GM12878 (cell line): Measurements from ENCODE around the gene SYNDIG1. TPM values are rescaled to one million over a fixed set of nuclear protein-coding genes. Genes with fewer than 3 reads are reported as not detected.

ENCODE experiments used
- ATAC-seq: fragments of 200-7000 bp; cut with Tn5 transposase; 3 replicates; pipeline ENCODE4 v1.9.1; 2020; ENCODE audit warnings: mild to moderate bottlenecking, moderate library complexity
- BruUV-seq: library from RNA; stranded (reverse); fragments of 400-500 nt; replicated peaks from 2 replicates; lab custom pipeline; 2021; lab: Mats Ljungman, UMichigan
- CTCF ChIA-PET: fragments of 300-600 bp; sonication (Branson Sonifier 250); formaldehyde crosslinking; extraction: SDS; loops from one replicate; lab custom pipeline; 2021; ENCODE audit warnings: inconsistent platforms; lab: Yijun Ruan, JAX
- POLR2A ChIA-PET: fragments of 350-600 bp; formaldehyde crosslinking; extraction: SDS; loops from one replicate; lab custom pipeline; 2021; ENCODE audit warnings: inconsistent platforms; lab: Charles Lee
- RAD21 ChIA-PET: fragments of 300-600 bp; sonication (Branson Sonifier 250); formaldehyde crosslinking; loops from one replicate; lab custom pipeline; 2023; ENCODE audit warnings: antibody characterized with exemption; ENCODE audit not compliant: unreplicated experiment; lab: Charles Lee
- SMC1A ChIA-PET: fragments of 300-600 bp; sonication (Branson Sonifier 250); formaldehyde crosslinking; loops from one replicate; lab custom pipeline; 2023; ENCODE audit not compliant: unreplicated experiment, uncharacterized antibody; lab: Charles Lee
- DNase-seq: peaks from one replicate; pipeline ENCODE4 v3.0.0-alpha.2; 2011; ENCODE audit warnings: low read depth, low spot score
- FAIRE-seq: peaks from 3 replicates; lab custom pipeline; 2011; peaks lifted over from hg19 to GRCh38; lab: Jason Lieb, UNC
- H2AFZ ChIP-seq: 2 replicates; pipeline ENCODE4 v1.6.0; 2011; ENCODE audit warnings: low read depth, low read length, control low read depth; ENCODE audit not compliant: control insufficient read depth
- H3K27ac ChIP-seq: 2 replicates; pipeline ENCODE4 v1.5.1; 2011; ENCODE audit warnings: control low read depth; ENCODE audit not compliant: control insufficient read depth, insufficient read depth
- H3K27me3 ChIP-seq, 2 experiments: replicated peaks in 1 of 2; 2 replicates each; pipeline versions ENCODE4 v1.6.0 to v1.6.1; 2011; ENCODE audit warnings: low read length in 1 of 2; ENCODE audit not compliant: control insufficient read depth in 2 of 2, insufficient read depth in 2 of 2
- H3K36me3 ChIP-seq, 2 experiments: 2 replicates each; pipeline ENCODE4 v1.5.1; 2011; ENCODE audit warnings: low read length in 1 of 2; ENCODE audit not compliant: control insufficient read depth in 2 of 2, insufficient read depth in 2 of 2
- H3K4me1 ChIP-seq: 2 replicates; pipeline ENCODE4 v1.6.1; 2011; ENCODE audit warnings: mild to moderate bottlenecking, low read length, moderate library complexity, mixed read lengths; ENCODE audit not compliant: control insufficient read depth, insufficient read depth
- H3K4me2 ChIP-seq: 2 replicates; pipeline ENCODE4 v1.6.0; 2011; ENCODE audit warnings: control low read depth; ENCODE audit not compliant: control insufficient read depth, insufficient read depth
- H3K4me3 ChIP-seq: fragments of 200-600 bp; sonication (generic); 2 replicates; pipeline ENCODE4 v1.5.1; 2016
- H3K79me2 ChIP-seq: 2 replicates; pipeline ENCODE4 v1.6.0; 2011; ENCODE audit warnings: low read length; ENCODE audit not compliant: control insufficient read depth, insufficient read depth
- H3K9ac ChIP-seq: 2 replicates; pipeline ENCODE4 v1.8.0; 2011; ENCODE audit warnings: low read length, control low read depth, mixed read lengths; ENCODE audit not compliant: control insufficient read depth, insufficient read depth
- H3K9me3 ChIP-seq: replicated peaks from 3 replicates; pipeline ENCODE4 v1.5.1; 2011; ENCODE audit warnings: mild to moderate bottlenecking, low read length; ENCODE audit not compliant: control insufficient read depth, insufficient read depth
- H4K20me1 ChIP-seq: 2 replicates; pipeline ENCODE4 v1.6.0; 2011; ENCODE audit not compliant: control insufficient read depth, insufficient read depth
- CTCF ChIP-seq, 3 experiments: IDR thresholded peaks in 2 of 3; conservative IDR thresholded peaks in 1 of 3; 2 replicates each; pipeline ENCODE4 v1.5.1; 2011; ENCODE audit warnings: low read depth in 3 of 3, low read length in 3 of 3, mild to moderate bottlenecking in 3 of 3, control low read depth in 2 of 3, moderate library complexity in 2 of 3, inconsistent platforms in 1 of 3, mixed read lengths in 1 of 3; ENCODE audit not compliant: control insufficient read depth in 2 of 3, insufficient read depth in 1 of 3; ENCODE audit errors: extremely low read depth in 1 of 3
- CUX1 ChIP-seq: IDR thresholded peaks from 2 replicates; pipeline ENCODE4 v1.6.1; 2012; ENCODE audit warnings: improper control_type of control experiment, low read depth, low read length; ENCODE audit not compliant: insufficient replicate concordance
- DPF2 ChIP-seq: fragments of 450-650 bp; IDR thresholded peaks from 2 replicates; pipeline ENCODE4 v1.6.1; 2017; ENCODE audit warnings: mild to moderate bottlenecking
- EGR1 ChIP-seq, 2 experiments: IDR thresholded peaks; 1 replicate in 1 of 2; 2 replicates in 1 of 2; pipeline ENCODE4 v1.6.1; 2011 to 2012; ENCODE audit warnings: low read depth in 2 of 2, low read length in 2 of 2, borderline replicate concordance in 1 of 2, mild to moderate bottlenecking in 1 of 2, moderate library complexity in 1 of 2
- KAT2A ChIP-seq: conservative IDR thresholded peaks from 2 replicates; pipeline ENCODE4 v1.6.1; 2011; ENCODE audit warnings: low read depth, low read length; ENCODE audit not compliant: control insufficient read depth
- MTA2 ChIP-seq: fragments of 450-650 bp; IDR thresholded peaks from 2 replicates; pipeline ENCODE4 v1.6.1; 2016; ENCODE audit warnings: low read depth, mild to moderate bottlenecking, moderate library complexity
- SIX5 ChIP-seq: IDR thresholded peaks from 2 replicates; pipeline ENCODE4 v1.6.1; 2011; ENCODE audit warnings: mild to moderate bottlenecking, low read depth, low read length, moderate library complexity; ENCODE audit not compliant: severe bottlenecking
- WRNIP1 ChIP-seq: IDR thresholded peaks from 2 replicates; pipeline ENCODE4 v1.6.1; 2011; ENCODE audit warnings: low read depth, low read length, improper control_type of control experiment, borderline replicate concordance
- ZBTB40 ChIP-seq: fragments of 450-650 bp; IDR thresholded peaks from 2 replicates; pipeline ENCODE4 v1.6.1; 2016; ENCODE audit warnings: mild to moderate bottlenecking, moderate library complexity, borderline replicate concordance
- WGBS: methylation state at CpG from one replicate; pipeline ENCODE4 v1.1.6; 2016; ENCODE audit warnings: low lambda C conversion rate; ENCODE audit not compliant: insufficient replicate concordance, insufficient coverage; ENCODE audit errors: missing lambda C conversion rate; 5-methylcytosine and 5-hydroxymethylcytosine counted together
- in situ Hi-C: fragments of 300-500 bp; cut with MboI; formaldehyde crosslinking; loops from 9 replicates; pipeline ENCODE4 v1.14.3; 2018; ENCODE audit warnings: mixed read lengths
- intact Hi-C: fragments of 100-400 bp; cut with micrococcal nuclease; formaldehyde crosslinking; loops from one replicate; pipeline ENCODE4 v1.14.2; 2022; ENCODE audit not compliant: unreplicated experiment
- polyA plus RNA-seq, 11 experiments: library from polyadenylated mRNA; depleted of rRNA in 4 of 11; unstranded in 6 of 11; stranded (reverse) in 5 of 11; fragments of >200 nt; fragmentation: Nextera tagmentation in 4 of 11; fragmentation: Illumina TruSeq in 1 of 11; extraction: Ambion mirVana in 4 of 11; extraction: Trizol in 1 of 11; gene quantifications; 1 replicate in 1 of 11; 2 replicates in 10 of 11; pipeline versions ENCODE4 v1.2.1 to v1.2.3, GENCODE V29; 2011 to 2016; ENCODE audit warnings: inconsistent platforms in 2 of 11, missing spikeins in 2 of 11, low read depth in 1 of 11
- total RNA-seq, 4 experiments: library from RNA; depleted of rRNA in 3 of 4; stranded (reverse); fragments of >200 nt in 3 of 4; fragmentation: Illumina TruSeq in 1 of 4; extraction: Trizol in 1 of 4; gene quantifications; 2 replicates each; pipeline versions ENCODE4 v1.2.1 to v1.2.3, GENCODE V29; 2013 to 2021

Gene SYNDIG1
- total and polyA plus RNA-seq, 10 of the 15 experiments (the other 5 are each of a cell fraction or from before 2014, with no cell fraction given) = not detected

- no peak for TF ChIP-seq CUX1
Measured at GRCh38 chr20:24609757-24610156, 140.3 kb downstream of the SYNDIG1 start (continued).

GRCh38 chr20:24610341-24611115, 141.1 kb downstream of the SYNDIG1 start:
- CTCF ChIA-PET = no interaction called here
- BruUV-seq = no TSS peak
- H3K9ac ChIP-seq = no peak overlapping the region
- WGBS = 88% methylated on average over 16 of the region's 16 CpGs
- intact Hi-C loops = no loop called here
- H3K4me3 ChIP-seq = no peak overlapping the region
- no peak overlapping the region for H3K4me2 ChIP-seq
- SMC1A ChIA-PET = interaction anchor here (1.2 to 1.9 kb wide), 3 partner anchors 9 to 25 kb away, joined by 3 to 6 read pairs (median 4); no protein-coding TSS in a partner anchor
- H3K9me3 ChIP-seq = no peaks in the 10 kb centered on the region; the same call in 1 of the 3 replicates
- H3K27ac ChIP-seq = no peak overlapping the region
- H3K36me3 ChIP-seq = no peaks in the 10 kb centered on the region
- RAD21 ChIA-PET = no interaction called here
- no peaks in the 10 kb centered on the region for H3K79me2 ChIP-seq
- DNase-seq (no peak), ATAC-seq (no peak), FAIRE-seq (no peak)
- no peaks in the 10 kb centered on the region; a peak in 1 of 4 replicates for H3K27me3 ChIP-seq
- POLR2A ChIA-PET = no interaction called here
- H2AFZ ChIP-seq = no peak overlapping the region
- H3K4me1 ChIP-seq = peaks cover 16% of the 10 kb centered on the region
- no peaks in the 10 kb centered on the region for H4K20me1 ChIP-seq
- in situ Hi-C loops = no loop called here
- TF ChIP-seq CTCF (IDR thresholded peaks at IDR 0.05 in 2 of 3, conservative IDR thresholded peaks at IDR 0.05 in 1 of 3; ENCODE audit: control insufficient read depth in 2 of 3, extremely low read depth in 1 of 3, insufficient read depth in 1 of 3, low read depth in 3 of 3, low read length in 3 of 3) (no peak), ZBTB40 (no peak), MTA2 (no peak), DPF2 (no peak), SIX5 (no peak), EGR1 (IDR thresholded peaks at IDR 0.05; ENCODE audit: borderline replicate concordance in 1 of 2, low read depth in 2 of 2, low read length in 2 of 2) (no peak), WRNIP1 (no peak), KAT2A (no peak)
